CD4-positive, alpha-beta T cell (primary cell): ENCODE data around the gene HIF1AN. TPM values are rescaled to one million over a fixed set of nuclear protein-coding genes. Genes with fewer than 3 reads are reported as not detected.
A peak's percentile ranks its signal among the peaks of the same experiment; 100 is the strongest.

Experiments
- ATAC-seq: fragments of 200-7000 bp; cut with Tn5 transposase; one replicate; pipeline ENCODE4 v1.10.0; 2022; ENCODE audit warnings: mild to moderate bottlenecking; ENCODE audit not compliant: poor library complexity
- CTCF ChIA-PET: fragments of 350-600 bp; sonication (Branson Sonifier 250); formaldehyde crosslinking; loops from one replicate; lab custom pipeline; 2021; ENCODE audit warnings: antibody characterized with exemption, inconsistent platforms; lab: Charles Lee
- POLR2A ChIA-PET: fragments of 350-600 bp; sonication (Branson Sonifier 250); formaldehyde crosslinking; loops from one replicate; lab custom pipeline; 2021; ENCODE audit warnings: antibody characterized with exemption, inconsistent platforms; lab: Charles Lee
- DNase-seq, 14 experiments: peaks; one replicate each; pipeline ENCODE4 v3.0.0-alpha.2; 2013 to 2020; ENCODE audit warnings: mixed read lengths in 2 of 14
- H3K27ac ChIP-seq, 2 donors: one replicate each; pipeline versions ENCODE4 v1.5.1 to v1.7.0; 2013; ENCODE audit warnings: low read length in 2 of 2, low read depth in 1 of 2, mild to moderate bottlenecking in 1 of 2
- H3K27me3 ChIP-seq, 2 experiments: 1 replicate in 1 of 2; 2 replicates in 1 of 2; pipeline versions ENCODE4 v1.6.1 to v1.7.0; 2013; ENCODE audit warnings: low read length in 2 of 2, control low read depth in 1 of 2, mild to moderate bottlenecking in 1 of 2, moderate library complexity in 1 of 2; ENCODE audit not compliant: insufficient read depth in 2 of 2, control insufficient read depth in 1 of 2
- H3K36me3 ChIP-seq: one replicate; pipeline ENCODE4 v1.6.1; 2013; ENCODE audit warnings: low read length, control low read depth; ENCODE audit not compliant: insufficient read depth
- H3K4me1 ChIP-seq: one replicate; pipeline ENCODE4 v1.6.1; 2013; ENCODE audit warnings: low read length, control low read depth; ENCODE audit not compliant: insufficient read depth
- H3K4me3 ChIP-seq: one replicate; pipeline ENCODE4 v1.5.1; 2013; ENCODE audit warnings: mild to moderate bottlenecking, low read length, moderate library complexity
- H3K9me3 ChIP-seq, 2 experiments: 1 replicate in 1 of 2; 2 replicates in 1 of 2; pipeline versions ENCODE4 v1.6.1 to v1.7.0; 2013; ENCODE audit warnings: low read length in 2 of 2, mild to moderate bottlenecking in 2 of 2, control low read depth in 1 of 2, moderate library complexity in 1 of 2; ENCODE audit not compliant: control insufficient read depth in 1 of 2, insufficient read depth in 1 of 2
- H3K27ac Mint-ChIP-seq: one replicate; pipeline ENCODE4 v1.8.0; 2020; ENCODE audit warnings: mixed read lengths
- H3K27me3 Mint-ChIP-seq: one replicate; pipeline ENCODE4 v1.8.0; 2021; ENCODE audit warnings: mixed read lengths
- H3K36me3 Mint-ChIP-seq: one replicate; pipeline ENCODE4 v1.8.0; 2021; ENCODE audit warnings: low read depth, mixed read lengths
- H3K4me1 Mint-ChIP-seq: one replicate; pipeline ENCODE4 v1.8.0; 2021; ENCODE audit warnings: low read depth, mixed read lengths
- H3K4me3 Mint-ChIP-seq: one replicate; pipeline ENCODE4 v1.8.0; 2020; ENCODE audit warnings: mild to moderate bottlenecking, mixed read lengths
- H3K9me3 Mint-ChIP-seq: one replicate; pipeline ENCODE4 v1.8.0; 2020; ENCODE audit warnings: mixed read lengths
- intact Hi-C, 2 experiments: fragments of 100-400 bp; cut with DNase I in 1 of 2; cut with micrococcal nuclease in 1 of 2; formaldehyde crosslinking; loops; one replicate each; pipeline versions ENCODE4 v1.15.1 to v1.9.0; 2023 to 2025; cut with DNase I, micrococcal nuclease
- total RNA-seq, 174 experiments: library from RNA in 2 of 174; stranded (reverse) in 2 of 174; gene quantifications; one replicate each; pipeline ENCODE4 v1.2.3 and lab custom pipeline; 2021 to 2026
- TF ChIP-seq, protein P1 (sequence below): fragments of 200-600 bp; IDR thresholded peaks from one replicate; pipeline ENCODE4 v1.8.0; 2022; ENCODE audit warnings: antibody characterized with exemption, mild to moderate bottlenecking

The HIF1AN gene
- total RNA-seq, 2 experiments from 2014 or later: 29.7 to 30.5 TPM

DNA sequence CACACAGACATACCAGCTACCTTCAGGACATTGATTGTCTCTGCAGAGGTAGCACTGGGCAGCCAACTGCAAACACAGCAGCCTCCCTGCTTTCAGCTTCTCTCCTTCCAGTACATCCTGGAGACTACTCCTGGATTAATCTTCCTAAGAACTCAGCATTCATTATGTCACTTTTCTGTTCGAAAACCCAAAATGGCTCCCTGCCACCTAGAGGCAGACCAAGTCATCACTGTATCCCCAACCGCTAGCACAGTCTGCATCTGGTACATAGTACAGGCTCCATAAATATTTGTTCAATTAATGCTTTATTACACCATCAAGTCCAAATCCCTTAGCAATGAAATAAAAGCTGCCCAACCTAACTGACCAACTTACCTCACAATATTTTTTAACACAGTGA is 11.1 kb upstream of the HIF1AN start:
- Mint-ChIP-seq H3K4me3 (no peak overlapping the region), H3K36me3 (peaks cover 66% of the 10 kb centered on the region), H3K27ac (no peak overlapping the region), H3K27me3 (no peaks in the 10 kb centered on the region), H3K4me1 (peaks cover 31% of the 10 kb centered on the region), H3K9me3 (no peaks in the 10 kb centered on the region)
- DNase-seq: no peak
- no peaks in the 10 kb centered on the region for H3K27me3 ChIP-seq
- TF ChIP-seq, protein P1, sequence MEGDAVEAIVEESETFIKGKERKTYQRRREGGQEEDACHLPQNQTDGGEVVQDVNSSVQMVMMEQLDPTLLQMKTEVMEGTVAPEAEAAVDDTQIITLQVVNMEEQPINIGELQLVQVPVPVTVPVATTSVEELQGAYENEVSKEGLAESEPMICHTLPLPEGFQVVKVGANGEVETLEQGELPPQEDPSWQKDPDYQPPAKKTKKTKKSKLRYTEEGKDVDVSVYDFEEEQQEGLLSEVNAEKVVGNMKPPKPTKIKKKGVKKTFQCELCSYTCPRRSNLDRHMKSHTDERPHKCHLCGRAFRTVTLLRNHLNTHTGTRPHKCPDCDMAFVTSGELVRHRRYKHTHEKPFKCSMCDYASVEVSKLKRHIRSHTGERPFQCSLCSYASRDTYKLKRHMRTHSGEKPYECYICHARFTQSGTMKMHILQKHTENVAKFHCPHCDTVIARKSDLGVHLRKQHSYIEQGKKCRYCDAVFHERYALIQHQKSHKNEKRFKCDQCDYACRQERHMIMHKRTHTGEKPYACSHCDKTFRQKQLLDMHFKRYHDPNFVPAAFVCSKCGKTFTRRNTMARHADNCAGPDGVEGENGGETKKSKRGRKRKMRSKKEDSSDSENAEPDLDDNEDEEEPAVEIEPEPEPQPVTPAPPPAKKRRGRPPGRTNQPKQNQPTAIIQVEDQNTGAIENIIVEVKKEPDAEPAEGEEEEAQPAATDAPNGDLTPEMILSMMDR: no peak
- intact Hi-C loops: no loop called here
- H3K27ac ChIP-seq: no peak overlapping the region
- CTCF ChIA-PET: interaction anchor here (1.0 kb wide), 1 partner anchor 86 kb away, joined by 3 read pairs; no protein-coding TSS in a partner anchor
- peaks cover 33% of the 10 kb centered on the region for H3K4me1 ChIP-seq
- no peak for ATAC-seq
- POLR2A ChIA-PET: interaction anchor here (1.2 kb wide), 1 partner anchor 14 kb away, joined by 4 read pairs; no protein-coding TSS in a partner anchor
- peaks cover 53% of the 10 kb centered on the region for H3K36me3 ChIP-seq
- H3K4me3 ChIP-seq: no peak overlapping the region
- no peaks in the 10 kb centered on the region for H3K9me3 ChIP-seq

DNA sequence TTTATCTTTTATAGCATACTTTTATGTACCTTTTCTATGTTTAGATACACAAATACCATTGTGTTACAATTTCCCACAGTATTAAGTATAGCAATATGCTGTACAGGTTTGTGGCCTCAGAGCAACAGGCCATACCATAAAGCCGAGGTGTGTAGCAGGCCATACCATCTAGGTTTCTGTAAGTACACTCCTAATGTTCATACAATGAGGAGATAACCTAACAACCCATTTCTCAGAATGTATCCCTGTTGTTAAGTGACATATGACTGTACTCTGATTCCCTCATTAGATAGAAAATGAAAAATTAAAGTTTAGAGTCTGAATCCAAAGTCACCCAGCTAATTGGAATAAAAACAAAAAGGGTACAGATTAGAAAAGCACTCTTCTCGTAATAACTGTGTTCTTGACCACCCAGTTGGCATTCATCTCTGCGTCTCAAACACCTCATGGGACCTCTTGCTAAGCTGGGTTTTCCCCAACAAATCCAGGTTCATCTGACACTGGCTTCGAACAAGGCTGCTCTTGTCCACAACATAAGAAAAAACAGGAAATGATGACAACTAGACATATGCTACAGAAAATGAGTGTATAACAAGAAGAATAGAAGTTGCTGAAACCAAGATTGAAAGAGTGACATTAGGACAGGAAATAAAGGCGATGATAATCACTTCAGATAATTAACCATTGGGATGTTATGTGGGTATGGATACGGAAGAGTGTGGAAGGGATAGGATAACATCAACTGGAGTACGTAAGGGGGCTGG is 7.4 kb upstream of the HIF1AN start:
- CTCF ChIA-PET: interaction anchor here (0.8 to 3.5 kb wide), 5 partner anchors 7 to 323 kb away, joined by 3 to 21 read pairs (median 9); partner anchors contain the start of gene HIF1AN
- no peaks in the 10 kb centered on the region for H3K27me3 Mint-ChIP-seq
- DNase-seq: peak in 4 of 14 experiments; percentile 16 to 66 (median 46)

DNA sequence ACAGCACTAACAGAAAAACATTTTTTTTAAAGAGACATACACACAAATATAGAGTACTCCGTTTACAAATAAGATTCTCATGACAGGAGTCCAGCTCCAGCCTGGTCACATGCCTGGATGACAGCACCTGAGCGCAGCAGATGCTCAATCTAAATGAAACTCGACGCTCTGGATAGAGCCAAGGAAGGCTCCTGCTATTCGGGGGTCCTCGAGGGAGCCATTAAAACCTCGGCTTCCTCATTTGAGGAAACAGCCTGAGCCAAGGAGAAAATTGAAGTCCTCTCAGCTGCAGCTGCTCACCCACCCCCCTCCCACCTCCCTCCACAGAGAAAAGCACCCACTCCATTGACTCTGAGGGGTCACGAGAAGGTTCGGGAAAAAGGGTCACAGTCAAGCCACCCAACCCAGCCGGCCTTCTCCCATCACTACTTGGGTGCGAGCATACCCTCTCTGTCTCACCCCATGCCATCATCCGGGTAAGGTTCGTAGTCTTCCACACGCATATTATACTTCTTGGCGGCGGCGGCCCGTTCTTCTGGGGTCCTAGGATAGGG is 6.7 kb upstream of the HIF1AN start:
- Mint-ChIP-seq H3K36me3 (peaks cover 52% of the 10 kb centered on the region), H3K27ac (peak overlapping the region; percentile 86), H3K4me1 (peaks cover 41% of the 10 kb centered on the region), H3K27me3 (no peaks in the 10 kb centered on the region), H3K4me3 (peak overlapping the region; percentile 90), H3K9me3 (no peaks in the 10 kb centered on the region)
- peak overlapping the region; percentile 96 for H3K4me3 ChIP-seq
- peak; percentile 12 for ATAC-seq
- H3K9me3 ChIP-seq: no peaks in the 10 kb centered on the region
- TF ChIP-seq, protein P1: no peak
- H3K36me3 ChIP-seq: peaks cover 35% of the 10 kb centered on the region
- POLR2A ChIA-PET: interaction anchor here (0.6 to 2.1 kb wide), 6 partner anchors 10 to 796 kb away, joined by 3 to 7 read pairs (median 5); no protein-coding TSS in a partner anchor
- peak overlapping the region; percentile 71 to 80 for H3K27ac ChIP-seq
- DNase-seq: peak in 1 of 14 experiments; percentile 14
- intact Hi-C loops: loop anchor here in 1 of 2 experiments (2.0 kb wide), 1 partner anchor 242 kb away; the partner anchor contains the start of gene BLOC1S2
- no peaks in the 10 kb centered on the region for H3K27me3 ChIP-seq
- CTCF ChIA-PET: interaction anchor here (0.8 to 3.5 kb wide), 3 partner anchors 10 to 324 kb away, joined by 4 to 21 read pairs (median 9); no protein-coding TSS in a partner anchor
- H3K4me1 ChIP-seq: peaks cover 39% of the 10 kb centered on the region

More for the DNA sequence above, 7.4 kb upstream of the HIF1AN start:
- Histone ChIP-seq H3K27me3 (no peaks in the 10 kb centered on the region), H3K36me3 (peaks cover 41% of the 10 kb centered on the region), H3K4me3 (peak overlapping the region; percentile 96), H3K4me1 (peaks cover 39% of the 10 kb centered on the region), H3K27ac (peak overlapping the region in 1 of 2 donors; percentile 38), H3K9me3 (no peaks in the 10 kb centered on the region)
- H3K4me3 Mint-ChIP-seq: peak overlapping the region; percentile 90
- POLR2A ChIA-PET: interaction anchor here (0.6 to 2.6 kb wide), 7 partner anchors 7 to 796 kb away, joined by 3 to 12 read pairs (median 5); partner anchors contain the start of gene HIF1AN
- H3K4me1 Mint-ChIP-seq: peaks cover 41% of the 10 kb centered on the region
- H3K27ac Mint-ChIP-seq: peak overlapping the region; percentile 86
- peaks cover 59% of the 10 kb centered on the region for H3K36me3 Mint-ChIP-seq
- intact Hi-C loops: loop anchor here in 1 of 2 experiments (2.0 kb wide), 1 partner anchor 242 kb away; the partner anchor contains the start of gene BLOC1S2
- TF ChIP-seq, protein P1: no peak
- ATAC-seq: peak; percentile 37
- H3K9me3 Mint-ChIP-seq: no peaks in the 10 kb centered on the region
